ENCODE measurements around the gene CPA5. TPM values are rescaled to one million over a fixed set of nuclear protein-coding genes. Genes with fewer than 3 reads are reported as not detected.

The CPA5 gene, protein sequence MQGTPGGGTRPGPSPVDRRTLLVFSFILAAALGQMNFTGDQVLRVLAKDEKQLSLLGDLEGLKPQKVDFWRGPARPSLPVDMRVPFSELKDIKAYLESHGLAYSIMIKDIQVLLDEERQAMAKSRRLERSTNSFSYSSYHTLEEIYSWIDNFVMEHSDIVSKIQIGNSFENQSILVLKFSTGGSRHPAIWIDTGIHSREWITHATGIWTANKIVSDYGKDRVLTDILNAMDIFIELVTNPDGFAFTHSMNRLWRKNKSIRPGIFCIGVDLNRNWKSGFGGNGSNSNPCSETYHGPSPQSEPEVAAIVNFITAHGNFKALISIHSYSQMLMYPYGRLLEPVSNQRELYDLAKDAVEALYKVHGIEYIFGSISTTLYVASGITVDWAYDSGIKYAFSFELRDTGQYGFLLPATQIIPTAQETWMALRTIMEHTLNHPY
- total RNA-seq: not detected in 2 replicates

GRCh38 chr7:130344271-130344866, at the start of gene CPA5:
Gene CPA5, plus strand, starts transcription at chr7:130344816. Its CDS starts 1,670 bp downstream, at chr7:130346486.

GRCh38 chr7:130379921-130380860, 35.6 kb downstream of the CPA5 start, which contains the start of gene CPA1:
Gene CPA1, plus strand, starts transcription at chr7:130380494. Its CDS starts 27 bp downstream, at chr7:130380521.

Other genes with a start within 250 kb of the CPA5 start
- 7.6 and 8.5 TPM in 2 replicates for gene TMEM209, start 139.4 kb upstream of the CPA5 start, total RNA-seq
- gene SSMEM1, start 137.0 kb upstream of the CPA5 start, total RNA-seq: not detected in 2 replicates
- not detected in 2 replicates for gene CPA2, start 78.0 kb upstream of the CPA5 start, total RNA-seq
- 56.7 and 90.1 TPM in 2 replicates for gene CPA4, start 51.7 kb upstream of the CPA5 start, total RNA-seq
- 0.54 TPM in 1 of 2 replicates, not detected in the other for gene CPA1, start 35.7 kb downstream of the CPA5 start, total RNA-seq
- 6.9 and 9.4 TPM in 2 replicates for gene CEP41, start 96.2 kb downstream of the CPA5 start, total RNA-seq
- 289 and 504 TPM in 2 replicates for gene MEST, start 147.3 kb downstream of the CPA5 start, total RNA-seq

Data from cardiac atrium fibroblast (primary cell).